Epithelial cell of esophagus (primary cell): ENCODE results near the gene CYCS.

Experiments
- DNase-seq: peaks from one replicate; pipeline ENCODE4 v3.0.0; 2010; ENCODE audit warnings: low read depth
- H3K4me3 ChIP-seq: 2 replicates; pipeline ENCODE4 v1.5.1; 2011; ENCODE audit warnings: mild to moderate bottlenecking, low read length, control low read depth
- TF ChIP-seq, protein P1 (sequence below): IDR thresholded peaks from 2 replicates; pipeline ENCODE4 v1.5.1; 2011; ENCODE audit warnings: low read depth, mild to moderate bottlenecking, low read length, control low read depth, inconsistent platforms; ENCODE audit not compliant: insufficient read depth; ENCODE audit errors: missing control alignments

CYCS gene

DNA sequence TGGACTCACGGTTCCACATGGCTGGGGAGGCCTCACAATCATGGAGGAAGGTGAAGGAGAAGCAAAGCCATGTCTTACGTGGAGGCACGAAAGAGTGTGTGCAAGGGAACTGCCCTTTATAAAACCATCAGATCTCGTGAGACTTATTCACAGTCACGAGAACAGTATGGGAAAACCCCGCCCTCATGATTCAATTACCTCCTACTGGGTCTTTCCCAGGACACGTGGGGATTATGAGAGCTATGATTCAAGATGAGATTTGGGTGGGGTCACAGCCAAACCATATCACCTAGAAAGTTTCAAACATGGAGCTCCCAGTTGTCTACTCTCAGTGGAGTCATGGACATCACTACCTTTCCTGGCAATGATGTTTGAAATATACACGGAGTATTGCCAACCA is 49.6 kb downstream of the CYCS start:
- no peak overlapping the region for H3K4me3 ChIP-seq
- peak; percentile 39 for DNase-seq
- TF ChIP-seq, protein P1, sequence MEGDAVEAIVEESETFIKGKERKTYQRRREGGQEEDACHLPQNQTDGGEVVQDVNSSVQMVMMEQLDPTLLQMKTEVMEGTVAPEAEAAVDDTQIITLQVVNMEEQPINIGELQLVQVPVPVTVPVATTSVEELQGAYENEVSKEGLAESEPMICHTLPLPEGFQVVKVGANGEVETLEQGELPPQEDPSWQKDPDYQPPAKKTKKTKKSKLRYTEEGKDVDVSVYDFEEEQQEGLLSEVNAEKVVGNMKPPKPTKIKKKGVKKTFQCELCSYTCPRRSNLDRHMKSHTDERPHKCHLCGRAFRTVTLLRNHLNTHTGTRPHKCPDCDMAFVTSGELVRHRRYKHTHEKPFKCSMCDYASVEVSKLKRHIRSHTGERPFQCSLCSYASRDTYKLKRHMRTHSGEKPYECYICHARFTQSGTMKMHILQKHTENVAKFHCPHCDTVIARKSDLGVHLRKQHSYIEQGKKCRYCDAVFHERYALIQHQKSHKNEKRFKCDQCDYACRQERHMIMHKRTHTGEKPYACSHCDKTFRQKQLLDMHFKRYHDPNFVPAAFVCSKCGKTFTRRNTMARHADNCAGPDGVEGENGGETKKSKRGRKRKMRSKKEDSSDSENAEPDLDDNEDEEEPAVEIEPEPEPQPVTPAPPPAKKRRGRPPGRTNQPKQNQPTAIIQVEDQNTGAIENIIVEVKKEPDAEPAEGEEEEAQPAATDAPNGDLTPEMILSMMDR, result no peak

- no peak overlapping the region for H3K4me3 ChIP-seq
- DNase-seq, result no peak
- TF ChIP-seq, protein P1, result no peak
Observed at GRCh38 chr7:25073451-25073850, 51.6 kb downstream of the CYCS start.
